MM.1S (cell line): Measurements from ENCODE around the gene RTN4RL1.

Experiments
- CTCF ChIP-seq: fragments of 300-600 bp; sonication (generic); IDR thresholded peaks from 2 replicates; pipeline ENCODE4 v1.5.1; 2016; ENCODE audit warnings: antibody characterized with exemption, low read length, mixed read lengths
- EZH2 ChIP-seq: fragments of 300-600 bp; sonication (generic); optimal IDR thresholded peaks from 2 replicates; pipeline ENCODE3; 2017; ENCODE audit warnings: low read depth, mild to moderate bottlenecking, antibody characterized with exemption, low read length, mixed read lengths
- EZH2phosphoT487 ChIP-seq: fragments of 300-600 bp; sonication (generic); IDR thresholded peaks from 2 replicates; pipeline ENCODE4 v1.6.1; 2018; ENCODE audit warnings: antibody characterized with exemption, low read length

GRCh38 chr17:1957037-1957436 is 68.1 kb downstream of the RTN4RL1 start:
- TF ChIP-seq CTCF (no peak), EZH2 (no peak), EZH2phosphoT487 (no peak)
